Superior temporal gyrus (tissue), 1 donor: ENCODE results near the gene NOX4.
A peak's percentile ranks its signal among the peaks of the same experiment; 100 is the strongest.
"Not testable (repeated sequence)": the region's sequence is repeated elsewhere in the genome, so short reads cannot be mapped to it uniquely, and the experiment has no call there.

Experiments used
- DNase-seq: peaks from one replicate; pipeline ENCODE4 v3.0.0-alpha.2; 2016; ENCODE audit errors: extremely low spot score

Gene NOX4

DNA sequence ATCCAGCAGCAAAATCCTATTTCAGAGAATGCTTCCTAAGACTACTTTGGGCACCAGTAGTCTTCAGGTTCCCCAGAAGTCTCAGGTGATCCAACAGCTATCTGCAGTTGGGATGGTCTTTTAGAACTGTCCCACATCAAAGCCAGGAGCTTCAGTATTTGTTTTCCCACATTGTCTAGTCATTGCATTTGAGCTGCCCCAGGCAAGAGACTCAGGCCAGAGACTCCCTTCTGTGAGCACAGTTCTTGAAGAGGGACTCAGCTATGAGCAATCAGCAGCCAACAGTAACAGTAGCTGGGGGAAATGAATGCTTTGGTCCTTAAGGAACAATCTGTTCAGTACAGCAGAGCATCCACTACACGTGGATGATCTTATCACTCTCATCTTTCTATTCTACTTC, 188.1 kb downstream of the NOX4 start:
- DNase-seq = not testable (repeated sequence)

- not testable (repeated sequence) for DNase-seq
These were observed 196.2 kb downstream of the NOX4 start for GRCh38 chr11:89295023-89295422.

- no peak for DNase-seq
These were observed 197.1 kb downstream of the NOX4 start for GRCh38 chr11:89293965-89294679.

DNA sequence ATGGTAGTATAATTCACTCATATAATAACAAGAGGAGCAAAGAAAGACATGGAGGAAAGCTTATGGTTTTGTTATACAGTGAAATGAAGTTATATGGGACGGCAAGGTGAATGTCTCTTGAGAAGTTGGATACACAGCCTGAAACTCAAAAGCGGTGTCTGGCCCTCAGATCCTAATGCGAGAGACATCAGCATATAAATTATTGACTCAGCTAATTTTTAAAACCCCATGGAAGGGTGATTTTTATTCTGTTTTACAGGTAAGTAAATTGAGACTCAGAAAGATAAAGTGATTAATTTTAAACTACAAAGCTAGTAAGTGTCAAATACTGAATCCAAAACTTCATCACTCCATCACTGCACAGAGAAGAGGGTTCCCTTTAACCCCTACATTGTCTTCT, 203.2 kb downstream of the NOX4 start:
- DNase-seq = not testable (repeated sequence)

DNA sequence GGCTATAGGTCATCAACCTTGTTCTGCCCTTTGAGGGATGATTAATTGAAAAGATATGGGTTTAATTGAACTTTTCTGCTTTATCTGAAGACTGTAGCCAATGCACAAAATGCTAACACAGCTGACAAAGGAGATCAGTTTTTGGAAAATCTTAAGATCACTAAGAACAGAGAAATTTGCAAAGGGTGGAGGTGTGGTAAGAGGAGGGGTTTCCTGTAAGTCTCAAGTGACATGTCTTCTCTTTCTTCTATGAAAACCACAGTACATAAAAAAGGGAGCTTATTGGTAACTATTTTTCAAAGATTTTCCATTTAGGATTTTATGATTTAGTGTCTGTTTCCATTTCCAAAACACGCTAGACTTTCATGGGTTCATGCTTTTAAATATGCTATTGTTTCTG, 204.6 kb downstream of the NOX4 start:
- DNase-seq = not testable (repeated sequence)

DNA sequence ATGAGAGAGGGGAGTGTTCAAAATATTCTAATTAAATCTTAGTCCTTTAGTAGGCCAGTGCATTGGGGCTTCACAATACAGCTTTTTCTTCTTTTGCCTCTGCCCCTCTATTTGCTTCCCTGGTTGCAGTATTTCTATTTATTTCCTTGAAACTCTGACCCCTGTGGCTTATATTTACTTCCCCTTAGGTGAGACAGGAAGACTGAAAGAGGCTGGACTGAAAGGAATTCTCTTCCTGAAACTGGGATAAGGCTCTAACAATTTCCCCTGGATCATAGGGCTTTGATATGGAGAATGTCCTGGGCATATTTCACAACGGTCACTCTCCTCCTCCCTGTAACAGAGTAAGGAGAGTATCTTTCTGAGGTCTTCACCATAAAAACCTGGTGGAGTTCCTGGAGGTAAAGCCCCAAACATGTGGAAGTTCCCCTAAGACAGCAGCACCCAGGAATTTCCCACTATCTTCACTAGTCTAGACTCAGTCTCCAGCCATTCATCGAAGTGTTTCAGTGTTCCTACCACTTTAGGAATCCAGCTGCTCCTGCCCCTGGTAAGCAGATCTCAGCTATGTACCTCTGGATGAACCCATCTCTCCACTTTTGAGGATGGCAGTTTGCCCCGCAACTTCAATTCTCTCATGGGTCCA, 210.0 kb downstream of the NOX4 start:
- not testable (repeated sequence) for DNase-seq

DNA sequence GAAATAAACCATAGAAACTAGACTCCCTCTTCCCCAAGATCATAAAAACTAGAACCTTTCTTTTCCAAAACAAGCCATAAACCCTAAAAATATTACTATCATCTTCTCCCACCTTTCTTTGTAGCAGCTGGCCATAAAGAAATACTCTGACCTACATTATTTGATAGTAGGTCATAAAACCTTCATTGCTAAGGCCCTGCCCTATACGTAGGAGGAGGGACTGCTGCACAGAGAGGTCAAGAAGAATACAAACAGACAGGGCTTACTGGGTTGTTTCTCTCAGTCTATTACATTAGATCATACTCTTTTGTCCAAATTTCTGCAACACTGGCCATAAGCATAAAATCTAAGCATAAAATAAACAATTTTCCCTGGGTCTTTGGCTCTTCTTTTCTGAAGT, 212.0 kb downstream of the NOX4 start:
- DNase-seq = no peak

DNA sequence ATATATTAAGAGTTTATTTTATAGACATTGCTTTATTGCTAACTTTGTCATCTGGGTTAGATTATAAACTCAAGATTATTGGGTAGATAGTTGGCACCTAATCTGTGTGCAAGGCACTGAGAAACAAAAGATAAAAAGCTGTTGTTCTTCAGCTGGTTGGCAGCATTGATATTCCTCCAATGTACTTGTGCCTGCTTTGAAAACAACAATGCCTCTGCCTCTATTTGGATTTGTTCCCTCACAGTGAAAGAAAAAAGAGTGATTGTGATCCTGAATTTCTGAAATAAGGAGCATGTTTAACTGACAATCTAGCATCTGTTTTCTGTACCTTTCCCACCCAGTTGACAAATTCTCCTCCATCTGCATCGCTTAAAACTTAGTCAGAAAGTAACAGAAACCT, 215.2 kb downstream of the NOX4 start:
- DNase-seq = peak; percentile 85
